HG03439 (cell line): ENCODE data around the gene CHP1.
"Not testable (repeated sequence)": the region's sequence is repeated elsewhere in the genome, so short reads cannot be mapped to it uniquely, and the experiment has no call there.

Source experiments
- ATAC-seq: cut with Tn5 transposase; IDR thresholded peaks from one replicate; pipeline ENCODE4 v1.9.1; 2021; ENCODE audit warnings: mild to moderate bottlenecking, moderate library complexity; ENCODE audit not compliant: unreplicated experiment

The CHP1 gene

DNA sequence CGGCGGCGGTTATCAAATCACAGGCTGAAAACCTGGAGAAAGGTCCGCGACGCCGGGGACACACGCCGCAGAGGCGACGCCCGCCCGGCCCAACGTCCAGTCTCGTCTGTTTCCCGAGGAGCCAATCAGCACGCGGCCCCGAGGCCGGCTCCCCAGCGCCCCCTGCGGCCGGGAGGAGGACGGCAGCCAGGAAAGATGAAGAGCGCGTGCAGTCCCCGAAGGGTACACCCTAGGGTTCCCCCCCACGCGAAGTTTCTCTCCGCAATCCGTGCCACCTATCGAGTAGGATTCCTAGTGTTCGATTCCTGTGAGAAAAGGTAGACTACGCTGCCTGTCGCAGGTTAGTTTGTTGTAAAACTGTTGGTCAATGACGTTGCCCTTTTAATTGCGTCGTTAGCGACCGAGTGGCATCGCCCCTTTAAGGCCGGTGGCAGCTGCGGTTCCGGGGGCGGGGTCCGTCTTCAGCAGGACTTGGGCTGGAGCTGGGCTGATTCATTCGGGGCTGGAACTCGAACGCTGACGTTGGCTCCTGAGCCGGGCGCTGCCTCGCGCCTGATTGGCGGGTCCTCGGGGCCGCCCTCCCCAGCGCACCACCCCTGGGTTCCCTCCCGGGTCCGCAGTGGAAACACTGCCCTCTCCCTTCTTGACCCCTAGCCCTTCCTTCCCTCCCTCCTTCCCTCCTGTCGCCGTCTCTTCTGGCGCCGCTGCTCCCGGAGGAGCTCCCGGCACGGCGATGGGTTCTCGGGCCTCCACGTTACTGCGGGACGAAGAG, at the start of gene CHP1, which contains the start of gene EXD1:
Gene CHP1 (plus strand): TSS at position 619 of the 772 bp plus-strand sequence. CDS start 115 bp downstream, at position 734.
Gene EXD1 (minus strand): TSS at position 108 of the 772 bp plus-strand sequence. CDS start 4,182 bp downstream, outside the sequence.
- ATAC-seq = peak; percentile 92

DNA sequence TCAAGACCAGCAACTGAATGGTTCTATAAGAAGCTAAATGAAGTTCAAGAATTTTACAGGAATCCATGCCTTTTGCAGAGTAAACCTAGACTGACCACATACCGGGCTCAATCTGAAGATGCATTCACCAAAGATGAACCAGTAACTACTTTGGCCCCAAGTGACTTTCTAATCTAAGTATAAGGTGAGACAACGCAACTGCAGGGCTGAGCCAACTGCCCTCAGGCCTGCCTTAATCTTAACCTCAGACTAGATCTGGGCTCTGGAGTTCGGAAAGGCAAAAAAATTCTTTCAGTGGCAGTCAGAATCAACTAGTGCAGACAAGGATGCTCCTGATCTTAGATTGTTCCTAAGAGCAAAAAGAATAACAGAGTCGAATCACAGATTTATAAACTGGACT, 48.8 kb upstream of the CHP1 start:
- no peak for ATAC-seq

DNA sequence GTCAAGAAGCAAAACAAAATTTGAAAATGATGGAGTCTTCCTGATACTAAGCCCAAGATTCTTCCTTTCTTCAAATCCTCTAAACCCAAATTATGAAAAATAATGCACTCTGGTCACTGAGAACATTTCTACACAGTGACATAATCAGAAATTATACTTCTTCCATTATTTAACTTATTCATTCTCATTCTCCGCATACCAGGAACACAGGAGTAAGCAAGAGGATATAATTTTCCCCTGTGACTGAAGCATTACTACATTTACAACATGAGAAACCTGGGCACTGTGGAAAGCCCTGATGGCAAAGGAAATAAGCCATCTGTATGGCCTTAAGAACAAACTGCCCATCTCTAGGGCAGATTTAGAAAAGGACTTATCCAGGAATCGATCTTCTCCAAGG, 47.5 kb upstream of the CHP1 start:
- ATAC-seq = no peak

DNA sequence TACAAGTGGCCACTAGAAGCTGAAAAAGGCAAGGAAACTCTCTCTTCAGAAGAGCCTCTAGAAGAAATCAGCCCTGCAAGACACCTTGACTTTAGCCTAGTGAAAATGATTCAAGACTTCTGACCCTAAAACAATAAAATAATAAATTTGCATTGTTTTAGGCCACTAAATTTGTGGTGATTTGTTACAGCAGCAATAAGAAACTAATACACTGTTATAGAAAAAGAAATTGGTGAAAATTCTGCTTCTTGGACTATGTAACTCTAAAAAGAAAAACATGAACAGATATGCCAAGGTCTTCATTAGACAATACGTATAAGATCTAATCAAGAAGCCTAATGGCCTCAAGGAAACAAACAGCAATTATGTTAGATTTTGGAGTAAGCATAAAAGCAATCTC, 36.6 kb upstream of the CHP1 start:
- ATAC-seq = no peak

DNA sequence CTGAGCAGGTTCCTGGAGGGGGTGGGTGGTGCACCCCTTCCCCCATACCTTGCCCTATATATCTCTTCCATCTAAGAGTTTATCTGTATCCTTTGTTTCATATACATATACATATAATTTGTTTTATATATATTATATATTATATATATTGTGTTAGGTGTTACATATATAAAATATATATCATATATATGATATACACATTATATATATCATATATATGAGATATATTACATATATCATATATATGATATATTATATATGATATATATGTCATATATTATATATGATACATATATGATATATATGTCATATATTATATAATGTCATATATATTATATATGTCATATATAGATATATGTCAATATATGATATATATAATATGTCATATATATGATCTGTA, 31.6 kb upstream of the CHP1 start:
- ATAC-seq = no peak

DNA sequence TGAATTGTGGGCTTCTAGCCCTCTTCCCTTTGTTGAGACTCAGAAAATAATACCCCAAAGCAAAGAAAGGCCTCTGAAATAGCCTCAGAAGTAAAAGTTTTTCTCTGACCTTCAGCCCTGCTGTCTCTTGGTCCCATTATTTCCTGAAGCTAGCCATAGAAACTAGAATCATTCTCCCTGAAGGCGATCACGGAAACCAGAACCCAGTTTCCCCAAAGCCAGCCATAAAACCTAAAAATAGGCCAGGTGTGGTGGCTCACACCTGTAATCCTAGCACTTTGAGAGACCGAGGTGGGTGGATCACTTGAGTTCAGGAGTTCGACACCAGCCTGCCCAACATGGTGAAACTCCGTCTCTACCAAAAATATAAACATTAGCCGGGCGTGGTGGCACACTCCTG, 27.7 kb upstream of the CHP1 start:
- no peak for ATAC-seq

DNA sequence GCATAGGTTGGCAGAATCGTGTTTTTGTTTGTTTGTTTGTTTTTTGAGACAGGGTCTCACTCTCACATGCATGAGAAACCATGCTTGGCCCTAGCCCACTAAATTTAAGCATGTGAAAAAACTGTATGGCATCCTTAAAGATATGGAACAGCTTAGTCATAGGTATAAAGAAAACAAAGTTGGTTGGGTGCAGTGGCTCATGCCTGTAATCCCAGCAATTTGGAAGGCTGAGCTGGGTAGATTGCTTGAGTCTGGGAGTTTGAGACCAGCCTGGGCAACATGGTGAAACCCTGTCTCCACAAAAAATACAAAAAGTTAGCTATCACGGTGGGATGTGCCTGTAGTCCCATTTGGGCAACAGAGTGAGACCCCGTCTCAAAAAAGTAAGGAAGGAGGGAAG, 25.8 kb upstream of the CHP1 start:
- no peak for ATAC-seq

DNA sequence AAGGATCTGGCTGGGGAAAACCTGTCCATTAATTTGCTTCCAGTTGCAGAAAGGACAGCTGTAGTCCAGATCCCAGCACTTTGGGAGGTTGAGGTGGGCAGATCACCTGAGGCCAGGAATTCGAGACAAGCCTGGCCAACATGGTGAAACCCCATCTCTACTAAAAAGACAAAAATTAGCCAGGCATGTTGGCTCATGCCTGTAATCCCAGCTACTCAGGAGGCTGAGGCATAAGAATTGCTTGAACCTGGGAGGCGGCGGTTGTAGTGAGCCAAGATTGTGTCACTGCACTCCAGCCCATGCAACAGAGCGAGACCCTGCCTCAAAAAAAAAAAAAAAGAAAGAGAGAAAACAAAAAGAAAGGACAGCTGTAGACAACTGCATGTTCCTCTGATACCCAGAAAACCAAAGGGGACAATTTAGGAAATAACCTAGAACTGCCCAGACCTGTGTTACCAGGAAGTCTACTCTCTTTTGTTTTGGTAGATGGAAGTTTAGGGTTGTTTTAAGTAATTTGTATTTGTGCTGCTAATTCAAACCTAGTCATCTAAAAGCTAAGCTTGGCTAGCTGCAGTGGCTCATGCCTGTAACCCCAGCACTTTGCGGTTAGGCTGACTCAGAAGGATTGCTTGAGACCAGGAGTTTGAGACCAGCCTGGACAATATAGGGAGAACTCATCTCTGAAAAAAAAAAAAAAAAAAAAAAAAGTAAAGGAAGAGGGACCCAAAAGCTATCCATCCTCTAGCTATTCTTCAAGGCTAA, 23.2 kb upstream of the CHP1 start:
- no peak for ATAC-seq

DNA sequence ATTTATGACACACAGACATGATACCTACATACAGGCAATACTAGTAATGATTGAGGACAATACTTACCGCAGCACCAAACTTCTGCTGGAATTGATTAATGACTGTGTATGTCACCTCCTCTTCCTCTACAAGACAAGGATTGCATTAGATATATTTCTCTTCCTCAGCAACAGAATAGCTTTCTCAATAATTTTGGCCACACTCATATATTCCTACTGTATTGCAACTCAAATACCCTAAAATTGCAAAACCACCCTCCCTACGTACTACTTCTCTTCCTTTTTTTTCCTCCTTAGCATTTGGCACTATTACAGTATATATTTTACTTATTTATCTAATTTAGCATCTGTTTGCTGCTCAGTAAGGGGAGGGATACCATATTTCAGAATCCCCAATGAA, 15.4 kb upstream of the CHP1 start:
- ATAC-seq = no peak

DNA sequence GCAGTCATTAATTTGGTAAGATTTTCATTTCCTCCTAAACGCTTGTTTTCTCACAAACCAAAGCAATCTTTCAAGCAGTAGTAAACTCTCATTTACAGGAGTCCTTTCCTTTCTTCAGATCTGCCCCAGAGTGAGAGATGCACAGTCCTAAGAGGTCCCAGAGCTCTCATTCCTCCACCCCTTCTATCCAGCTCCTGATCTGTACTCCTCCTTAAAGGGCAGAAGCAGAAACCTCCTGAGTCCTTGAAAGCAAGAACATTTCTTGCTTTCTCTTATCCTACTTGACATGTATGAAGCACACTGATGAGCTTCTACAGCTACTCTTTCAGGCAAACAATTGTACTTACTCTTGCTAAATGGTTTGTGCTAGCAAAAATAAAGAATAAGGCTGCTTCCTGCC, 12.2 kb upstream of the CHP1 start:
- ATAC-seq = no peak

DNA sequence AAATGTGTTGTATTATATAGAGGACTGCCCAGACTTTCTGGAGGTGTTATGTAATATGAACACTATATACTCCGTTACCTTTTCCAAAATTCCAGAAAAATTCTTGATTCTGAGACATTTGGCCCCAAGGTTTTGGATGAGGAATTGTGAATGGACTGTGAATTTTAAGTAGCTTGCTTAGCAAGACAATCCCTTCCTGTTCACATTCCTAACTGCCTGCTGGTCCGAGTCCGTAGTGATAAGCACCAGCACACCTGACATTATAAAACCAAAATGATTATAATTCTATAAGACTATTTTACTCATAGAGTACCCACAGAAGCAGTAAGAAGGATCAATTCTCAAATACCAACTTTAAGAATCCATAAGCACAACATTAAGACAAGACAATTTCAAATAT, 11.7 kb upstream of the CHP1 start:
- no peak for ATAC-seq

DNA sequence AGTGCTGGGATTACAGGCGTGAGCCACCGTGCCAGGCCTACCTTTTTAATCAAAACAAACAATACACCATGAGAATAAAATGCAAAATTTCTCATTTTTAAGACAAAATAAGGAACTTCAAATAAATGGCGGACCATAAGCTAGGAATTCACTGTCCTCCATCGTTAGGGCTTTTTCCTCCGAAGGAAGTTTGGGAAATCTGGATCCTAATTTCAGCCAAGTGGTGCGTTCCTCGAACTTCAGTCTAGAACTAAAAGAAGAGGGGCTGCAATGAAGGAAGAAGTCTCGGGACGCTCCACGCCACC, 771 bp upstream of the CHP1 start:
- ATAC-seq = no peak

DNA sequence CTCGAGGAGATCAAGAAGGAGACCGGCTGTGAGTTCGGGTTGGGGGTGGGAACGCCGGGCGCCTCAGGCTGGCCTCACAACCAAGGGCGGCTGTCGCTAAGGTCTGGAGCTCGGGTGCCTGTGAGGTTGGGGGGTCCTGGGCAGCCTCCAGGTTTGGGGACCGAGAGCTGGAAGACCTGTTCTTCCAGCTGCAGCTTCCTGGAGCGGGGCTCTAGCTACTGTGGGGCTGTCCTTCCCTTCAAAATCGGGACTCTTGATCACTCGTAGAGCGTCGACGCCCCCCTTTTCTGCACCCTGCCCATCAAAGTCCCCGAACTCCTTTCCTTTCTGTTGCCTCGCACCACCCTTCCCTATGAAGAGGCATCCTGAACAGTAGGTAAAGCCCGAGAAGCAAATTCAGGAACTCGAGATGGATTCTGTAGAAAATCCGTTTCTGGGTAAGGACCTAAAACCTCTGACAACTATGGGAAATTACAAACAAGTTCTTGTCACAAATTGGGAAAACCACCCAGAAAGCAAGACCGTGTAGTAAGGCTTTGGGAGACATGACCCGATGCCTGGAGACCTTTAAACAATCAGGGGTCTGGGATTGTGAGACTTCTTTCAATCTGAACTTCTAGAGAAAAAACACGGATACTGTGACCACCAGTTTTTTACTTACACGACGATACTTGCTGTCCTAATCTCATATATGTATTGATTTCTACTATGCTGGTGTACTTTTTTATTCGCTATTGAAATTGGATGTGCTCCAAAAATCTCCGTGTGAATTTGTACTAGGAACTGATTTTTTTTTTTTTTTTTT, 556 bp downstream of the CHP1 start:
- ATAC-seq = peak; percentile 40

DNA sequence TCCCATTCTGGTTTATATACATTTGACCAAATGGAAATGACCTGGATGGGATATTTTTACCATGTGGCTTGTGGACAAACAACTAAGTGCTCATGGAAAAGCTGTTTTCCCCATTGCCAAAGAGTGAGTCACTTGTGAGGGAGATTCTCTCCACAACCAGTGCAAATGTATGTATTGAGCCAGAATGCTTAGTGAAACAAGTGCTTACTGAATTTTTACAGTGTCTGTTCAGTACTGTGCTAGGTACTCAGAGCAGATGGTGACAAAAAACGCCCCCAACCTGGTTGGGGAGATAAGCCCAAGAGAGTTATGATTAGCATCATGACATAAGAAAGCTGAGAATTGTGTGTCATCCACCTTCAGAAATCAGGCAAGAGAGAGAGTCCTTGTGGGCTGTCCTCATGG, 2.3 kb downstream of the CHP1 start:
- no peak for ATAC-seq

DNA sequence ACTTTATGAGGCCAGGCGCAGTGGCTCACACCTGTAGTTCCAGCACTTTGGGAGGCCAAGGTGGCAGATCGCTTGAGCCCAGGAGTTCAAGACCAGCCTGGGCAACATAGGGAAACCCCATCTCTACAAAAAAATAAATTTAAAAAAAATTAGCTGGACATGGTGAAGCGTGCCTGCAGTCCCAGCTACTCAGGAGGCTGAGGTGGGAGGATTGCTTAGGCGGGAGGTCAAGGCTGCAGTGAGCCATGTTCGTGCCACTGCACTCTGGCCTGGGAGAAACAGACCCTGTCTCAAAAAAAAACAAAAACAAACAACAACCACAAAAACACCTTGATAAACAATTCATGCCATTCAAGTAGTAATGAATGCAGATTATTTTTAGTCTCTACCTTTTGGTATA, 4.2 kb downstream of the CHP1 start:
- ATAC-seq = not testable (repeated sequence)

DNA sequence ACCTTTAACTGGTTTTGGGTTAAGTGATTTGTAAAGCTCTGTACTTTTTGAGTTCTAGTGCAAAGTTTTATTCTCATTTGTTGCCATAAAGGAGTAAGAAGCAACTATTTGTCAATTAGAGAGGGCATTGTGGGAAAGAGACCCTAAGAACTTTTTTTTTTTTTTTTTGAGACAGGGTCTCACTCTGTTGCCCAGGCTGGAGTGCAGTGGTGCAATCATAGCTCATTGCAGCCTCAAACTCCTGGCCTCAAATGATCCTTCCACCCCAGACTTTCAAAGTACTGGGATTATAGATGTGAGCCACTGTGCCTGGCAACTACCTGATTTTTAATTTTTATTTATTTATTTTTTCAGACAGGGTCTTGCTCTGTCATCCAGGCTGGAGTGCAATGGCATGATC, 4.9 kb downstream of the CHP1 start:
- no peak for ATAC-seq

DNA sequence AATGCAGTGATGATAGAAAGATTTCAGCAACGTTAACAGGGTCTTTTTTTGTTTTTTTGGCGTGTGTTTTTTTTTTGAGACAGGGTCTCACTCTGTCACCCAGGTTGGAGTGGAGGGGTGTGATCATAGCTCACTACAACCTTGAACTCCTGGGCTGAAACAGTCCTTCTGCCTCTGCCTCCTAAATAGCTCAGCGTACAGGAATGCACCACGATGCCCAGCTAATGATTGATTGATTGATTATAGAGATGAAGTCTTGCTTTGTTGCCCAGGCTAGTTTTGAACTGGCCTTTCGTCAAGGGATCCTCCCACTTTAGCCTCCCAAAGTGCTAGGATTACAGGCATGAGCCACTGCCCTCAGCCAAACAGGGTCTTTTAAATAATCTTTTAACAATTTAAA, 7.0 kb downstream of the CHP1 start:
- ATAC-seq = no peak

DNA sequence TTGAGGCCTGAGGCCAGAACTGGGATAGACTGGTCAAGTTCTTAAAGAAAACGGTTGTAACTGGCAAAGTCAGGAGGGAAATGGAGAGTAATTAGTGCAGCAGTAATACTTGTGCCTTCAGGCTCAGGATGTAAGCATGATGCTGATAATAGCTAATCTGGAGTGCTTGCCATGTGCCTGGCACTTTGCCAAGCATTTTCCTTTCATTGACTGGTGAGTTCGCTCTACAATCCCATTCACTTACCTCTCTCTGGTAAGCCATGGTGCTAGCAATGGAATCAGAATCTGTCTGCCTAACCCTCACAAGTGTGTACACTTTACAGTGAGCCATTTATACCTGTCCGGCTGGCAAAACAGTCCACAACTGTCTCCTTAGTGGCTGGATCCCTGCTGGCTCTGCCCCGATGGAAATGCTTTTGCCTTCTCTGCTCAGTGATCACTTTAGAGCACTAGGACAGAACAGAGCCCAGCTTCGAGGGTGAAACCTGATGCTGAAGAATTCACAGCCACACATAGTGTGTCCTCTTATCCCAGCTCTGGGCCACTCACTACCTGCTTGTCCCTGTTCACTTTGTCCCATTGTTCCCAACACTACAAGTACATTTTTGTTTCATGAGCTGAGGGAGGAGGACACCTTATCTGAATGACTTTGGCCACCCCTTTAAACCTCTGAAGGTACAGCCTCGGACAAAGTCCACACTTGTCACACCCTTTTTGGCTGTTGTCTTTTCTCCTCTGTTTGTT, 10.3 kb downstream of the CHP1 start:
- ATAC-seq = no peak

DNA sequence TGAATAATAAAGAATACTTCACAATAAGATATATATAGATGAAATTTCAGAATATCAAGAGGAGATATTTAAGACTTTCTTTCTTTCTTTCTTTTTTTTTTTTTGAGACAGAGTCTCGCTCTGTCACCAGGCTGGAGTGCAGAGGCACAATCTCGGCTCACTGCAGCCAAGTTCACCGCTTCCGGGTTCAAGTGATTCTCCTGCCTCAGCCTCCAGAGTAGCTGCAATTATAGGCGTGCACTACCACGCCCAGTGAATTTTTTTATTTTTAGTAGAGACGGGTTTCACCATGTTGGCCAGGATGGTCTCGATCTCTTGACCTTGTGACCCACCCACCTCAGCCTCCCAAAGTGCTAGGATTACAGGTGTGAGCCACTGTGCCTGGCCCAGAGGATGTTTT, 19.7 kb downstream of the CHP1 start:
- not testable (repeated sequence) for ATAC-seq

DNA sequence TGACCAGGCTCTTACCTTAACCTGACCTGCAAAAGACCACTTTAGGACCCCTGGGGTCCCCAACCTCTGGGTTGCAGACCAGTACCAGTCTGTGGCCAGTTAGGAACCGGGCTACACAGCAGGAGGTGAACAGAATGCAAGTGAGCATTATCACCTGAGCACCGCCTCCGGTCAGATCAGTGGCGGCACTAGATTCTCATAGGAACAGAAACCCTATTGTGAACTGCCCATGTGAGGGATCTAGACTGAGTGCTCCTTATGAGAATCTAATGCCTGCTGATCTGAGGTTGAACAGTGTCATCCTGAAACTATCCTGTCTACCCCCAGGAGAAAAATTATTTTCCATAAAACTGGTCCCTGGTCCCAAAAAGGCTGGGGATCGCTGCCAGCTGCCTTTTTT, 20.3 kb downstream of the CHP1 start:
- no peak for ATAC-seq

DNA sequence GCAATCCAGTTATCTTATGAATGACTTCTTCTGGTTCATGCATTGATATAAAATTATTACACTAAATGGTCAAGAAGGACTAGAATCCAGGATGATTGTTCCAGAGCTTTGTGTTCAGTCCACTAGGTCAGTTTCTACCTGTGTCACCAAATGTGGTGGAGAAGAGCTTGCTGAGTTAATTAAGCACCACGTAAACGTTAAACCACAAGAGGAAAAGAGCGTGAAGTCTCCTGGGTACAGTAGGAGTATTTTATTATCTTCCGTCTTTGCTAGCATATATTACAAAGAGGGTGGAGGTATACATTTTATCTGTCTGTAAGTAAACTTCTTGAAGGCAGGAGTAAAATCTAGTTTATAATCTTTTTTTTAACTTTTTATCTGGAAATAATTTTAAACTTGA, 23.5 kb downstream of the CHP1 start:
- ATAC-seq = no peak
